Lower lobe of right lung (tissue), 2 donors: ENCODE data around the gene SLC35B1. TPM values are rescaled to one million over a fixed set of nuclear protein-coding genes. Genes with fewer than 3 reads are reported as not detected.
A peak's percentile ranks its signal among the peaks of the same experiment; 100 is the strongest.

Experiments
- ATAC-seq, 2 donors: fragments of 200-7000 bp; cut with Tn5 transposase; one replicate each; pipeline ENCODE4 v1.9.1; 2020 to 2022; ENCODE audit warnings: mild to moderate bottlenecking in 2 of 2, moderate library complexity in 2 of 2
- DNase-seq: peaks from one replicate; pipeline ENCODE4 v3.0.0-alpha.2; 2020
- H3K27ac ChIP-seq: fragments of 200-600 bp; one replicate; pipeline ENCODE4 v1.8.0; 2022
- H3K27me3 ChIP-seq: fragments of 200-600 bp; one replicate; pipeline ENCODE4 v1.8.0; 2022; ENCODE audit warnings: low read depth
- H3K36me3 ChIP-seq: fragments of 200-600 bp; one replicate; pipeline ENCODE4 v1.8.0; 2022; ENCODE audit warnings: mild to moderate bottlenecking
- H3K4me1 ChIP-seq: fragments of 200-600 bp; one replicate; pipeline ENCODE4 v1.8.0; 2022
- H3K4me3 ChIP-seq: fragments of 200-600 bp; one replicate; pipeline ENCODE4 v1.8.0; 2022; ENCODE audit warnings: mild to moderate bottlenecking
- H3K9me3 ChIP-seq: fragments of 200-600 bp; one replicate; pipeline ENCODE4 v1.8.0; 2022
- CTCF ChIP-seq: fragments of 200-600 bp; IDR thresholded peaks from one replicate; pipeline ENCODE4 v1.8.0; 2022; ENCODE audit warnings: antibody characterized with exemption, mild to moderate bottlenecking
- intact Hi-C: fragments of 100-400 bp; cut with DNase I; formaldehyde crosslinking; loops from one replicate; pipeline ENCODE4 v1.11.0; 2022
- total RNA-seq: library from RNA; stranded (reverse); fragmentation: NEBNext Ultra II Directional; extraction: Animal tissue kit (Norgen Biotek cat#: 25700); gene quantifications from one replicate; pipeline ENCODE4 v1.2.1, GENCODE V29; 2021
- donor health status: DM: no; HTN: yes; CAD: no; lungs with severe emphysema.

The SLC35B1 gene
- total RNA-seq, 1 donor from 2014 or later = 38.9 TPM

- no peaks in the 10 kb centered on the region for H3K36me3 ChIP-seq
- peak; percentile 83 to 90 for ATAC-seq
- H3K4me1 ChIP-seq = peaks cover 52% of the 10 kb centered on the region
- DNase-seq = peak; percentile 87
- intact Hi-C loops = no loop called here
- peak overlapping the region; percentile 9 for H3K4me3 ChIP-seq
- H3K27me3 ChIP-seq = no peaks in the 10 kb centered on the region
- TF ChIP-seq CTCF = no peak
- H3K9me3 ChIP-seq = no peaks in the 10 kb centered on the region
- H3K27ac ChIP-seq = peak overlapping the region; percentile 77
Observed at GRCh38 chr17:49739641-49740271, 32.0 kb upstream of the SLC35B1 start.

GRCh38 chr17:49738456-49739163 is 30.8 kb upstream of the SLC35B1 start:
- ATAC-seq (no peak), DNase-seq (no peak)
- no peaks in the 10 kb centered on the region for H3K36me3 ChIP-seq
- no peak overlapping the region for H3K4me3 ChIP-seq
- H3K4me1 ChIP-seq = peaks cover 52% of the 10 kb centered on the region
- intact Hi-C loops = no loop called here
- H3K27me3 ChIP-seq = no peaks in the 10 kb centered on the region
- no peaks in the 10 kb centered on the region for H3K9me3 ChIP-seq
- peak overlapping the region; percentile 77 for H3K27ac ChIP-seq
- TF ChIP-seq CTCF = no peak

GRCh38 chr17:49734515-49735490 is 27.0 kb upstream of the SLC35B1 start:
- no peak for DNase-seq
- TF ChIP-seq CTCF = no peak
- Histone ChIP-seq H3K4me1 (peaks cover 35% of the 10 kb centered on the region), H3K4me3 (no peak overlapping the region), H3K27ac (no peak overlapping the region), H3K27me3 (no peaks in the 10 kb centered on the region), H3K9me3 (no peaks in the 10 kb centered on the region), H3K36me3 (peaks cover 7% of the 10 kb centered on the region)
- ATAC-seq = no peak
- intact Hi-C loops = no loop called here

GRCh38 chr17:49731435-49731831 is 23.7 kb upstream of the SLC35B1 start:
- Histone ChIP-seq H3K4me1 (peaks cover 27% of the 10 kb centered on the region), H3K27me3 (no peaks in the 10 kb centered on the region), H3K27ac (no peak overlapping the region), H3K4me3 (no peak overlapping the region), H3K36me3 (peaks cover 7% of the 10 kb centered on the region), H3K9me3 (no peaks in the 10 kb centered on the region)
- no peak for TF ChIP-seq CTCF
- intact Hi-C loops = no loop called here
- ATAC-seq (no peak), DNase-seq (no peak)

- Histone ChIP-seq H3K9me3 (no peaks in the 10 kb centered on the region), H3K36me3 (peaks cover 7% of the 10 kb centered on the region), H3K4me1 (peaks cover 27% of the 10 kb centered on the region), H3K27me3 (no peaks in the 10 kb centered on the region), H3K27ac (peak overlapping the region; percentile 58), H3K4me3 (no peak overlapping the region)
- intact Hi-C loops = no loop called here
- TF ChIP-seq CTCF = no peak
- ATAC-seq (peak in 1 of 2 donors; percentile 22), DNase-seq (no peak)
Observed at GRCh38 chr17:49730785-49731434, 23.1 kb upstream of the SLC35B1 start.
